Stimulated activated CD4-positive, alpha-beta T cell treated with anti-CD3 and anti-CD28 coated beads, Interleukin-1b, Interleukin-23, amount 100 ng/mL, for 48 hours (primary cell): ENCODE data around the gene PCNX4.

Source experiments
- DNase-seq: peaks from one replicate; pipeline ENCODE4 v3.0.0-alpha.2; 2020

The PCNX4 gene

DNA sequence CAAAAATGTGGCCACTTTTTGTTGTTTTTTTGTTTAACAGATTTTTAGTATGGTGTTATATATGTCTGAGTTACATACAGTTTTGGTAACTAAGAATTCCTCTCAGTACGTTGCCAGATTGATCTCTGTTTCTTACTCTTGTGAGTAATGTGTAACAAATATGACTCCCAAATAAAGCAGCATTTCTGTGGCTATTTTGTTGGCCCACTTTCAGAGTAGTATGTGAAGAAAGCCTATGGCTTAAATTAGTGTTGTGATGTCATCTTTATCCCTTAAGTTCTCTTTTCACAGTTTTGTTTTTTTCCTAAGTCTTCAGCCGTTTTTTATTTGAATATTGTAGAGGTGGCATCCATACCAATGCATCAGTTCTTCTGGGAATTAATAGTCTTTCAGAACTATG lies 10.7 kb downstream of the PCNX4 start:
- no peak for DNase-seq

DNA sequence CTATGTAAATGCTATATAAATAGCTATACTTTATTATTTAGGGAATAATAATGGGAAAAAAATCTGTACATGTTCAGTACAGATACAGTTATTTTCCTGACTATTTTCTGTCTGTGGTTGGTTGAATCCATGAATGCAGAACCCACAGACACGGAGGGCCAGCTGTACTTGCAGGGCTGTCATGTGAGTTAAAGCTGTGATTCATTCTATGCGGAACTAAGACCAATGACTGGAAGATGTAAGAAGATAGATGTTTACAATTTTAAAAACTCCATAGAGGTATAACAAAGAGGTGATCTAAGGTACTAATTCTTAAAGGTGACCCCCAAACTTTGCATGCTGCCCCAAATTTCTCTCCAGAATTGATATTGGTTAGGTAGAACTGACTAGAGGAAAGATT lies 14.6 kb downstream of the PCNX4 start:
- DNase-seq = no peak

DNA sequence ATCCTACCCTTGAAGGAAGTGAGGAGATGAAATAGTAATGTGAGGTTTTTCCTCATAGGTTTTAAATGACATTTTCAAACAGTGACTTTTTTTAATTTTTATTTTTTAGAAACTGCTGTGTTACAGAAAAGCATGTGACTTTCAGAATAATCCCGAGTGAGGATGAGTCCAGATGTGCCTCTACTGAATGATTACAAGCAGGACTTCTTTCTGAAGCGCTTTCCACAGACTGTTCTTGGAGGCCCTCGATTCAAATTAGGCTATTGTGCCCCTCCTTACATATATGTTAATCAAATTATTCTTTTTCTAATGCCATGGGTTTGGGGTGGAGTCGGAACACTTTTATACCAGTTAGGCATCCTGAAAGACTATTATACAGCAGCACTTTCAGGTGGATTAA lies 15.8 kb downstream of the PCNX4 start:
- DNase-seq = no peak

DNA sequence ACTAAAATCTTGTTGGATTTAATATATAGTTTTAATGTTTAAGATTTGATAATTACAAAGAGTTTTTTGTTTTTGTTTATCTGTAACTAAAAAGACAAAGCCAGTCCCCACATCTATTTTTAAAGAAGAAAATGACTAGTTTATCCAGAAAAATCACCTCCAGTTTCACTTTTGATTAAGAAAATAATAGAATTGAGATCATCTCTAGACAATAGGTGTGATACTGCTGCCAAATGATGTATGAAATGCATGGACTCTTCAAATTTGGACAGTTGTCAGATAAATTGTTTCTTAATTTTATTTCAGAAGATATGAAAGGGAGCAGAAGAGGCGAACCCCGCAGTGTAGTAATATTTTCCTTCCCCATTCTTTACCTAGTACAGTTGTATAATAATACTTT lies 20.0 kb downstream of the PCNX4 start:
- DNase-seq = no peak

DNA sequence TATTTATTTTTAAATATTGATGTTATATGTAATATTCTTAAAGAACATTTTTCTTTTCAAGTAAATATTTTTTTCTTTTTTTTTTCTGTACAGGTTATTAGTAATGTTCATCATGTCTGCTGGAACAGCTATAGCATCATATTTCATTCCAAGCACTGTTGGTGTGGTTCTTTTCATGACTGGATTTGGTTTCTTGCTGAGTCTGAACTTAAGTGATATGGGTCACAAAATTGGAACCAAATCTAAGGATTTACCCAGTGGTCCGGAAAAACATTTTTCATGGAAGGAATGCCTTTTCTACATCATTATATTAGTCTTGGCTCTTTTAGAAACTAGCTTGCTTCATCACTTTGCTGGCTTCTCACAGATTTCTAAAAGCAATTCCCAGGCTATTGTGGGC lies 23.2 kb downstream of the PCNX4 start:
- DNase-seq = no peak

DNA sequence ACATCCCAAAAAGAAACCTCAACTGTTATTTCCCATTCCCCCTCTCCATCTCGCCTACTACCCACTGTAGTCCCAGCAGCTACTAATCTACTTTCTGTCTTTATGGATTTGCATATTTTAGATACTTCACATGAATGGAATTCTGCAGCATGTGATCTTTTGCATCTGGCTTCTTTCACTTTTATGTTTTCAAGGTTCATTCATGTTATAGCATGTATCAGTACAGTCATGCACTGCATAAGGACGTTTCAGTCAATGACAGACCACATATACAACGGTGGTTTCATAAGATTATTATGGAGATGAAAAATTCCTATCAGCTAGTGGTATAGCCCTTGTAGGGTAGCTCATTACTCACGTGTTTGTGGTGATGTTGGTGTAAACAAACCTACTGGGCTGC lies 24.5 kb downstream of the PCNX4 start:
- DNase-seq = no peak

DNA sequence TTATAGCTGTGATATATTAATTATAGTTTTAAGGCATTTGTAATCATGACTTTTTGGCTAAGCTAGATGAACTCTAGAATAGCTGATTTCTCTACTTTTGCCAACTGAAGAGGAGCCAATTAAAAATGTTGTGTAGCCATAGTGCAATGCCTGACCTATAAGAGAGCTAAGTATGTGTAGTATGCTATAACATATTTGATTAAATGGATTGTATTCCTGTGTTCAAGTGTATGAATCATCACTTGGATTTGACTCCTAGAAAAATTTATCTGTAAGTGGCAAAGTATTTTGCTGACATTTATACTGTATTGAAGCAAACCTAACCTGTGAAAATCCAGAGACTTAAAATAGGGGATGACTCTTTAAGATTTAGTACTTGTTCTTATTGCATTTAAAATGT lies 34.2 kb downstream of the PCNX4 start:
- DNase-seq = no peak

DNA sequence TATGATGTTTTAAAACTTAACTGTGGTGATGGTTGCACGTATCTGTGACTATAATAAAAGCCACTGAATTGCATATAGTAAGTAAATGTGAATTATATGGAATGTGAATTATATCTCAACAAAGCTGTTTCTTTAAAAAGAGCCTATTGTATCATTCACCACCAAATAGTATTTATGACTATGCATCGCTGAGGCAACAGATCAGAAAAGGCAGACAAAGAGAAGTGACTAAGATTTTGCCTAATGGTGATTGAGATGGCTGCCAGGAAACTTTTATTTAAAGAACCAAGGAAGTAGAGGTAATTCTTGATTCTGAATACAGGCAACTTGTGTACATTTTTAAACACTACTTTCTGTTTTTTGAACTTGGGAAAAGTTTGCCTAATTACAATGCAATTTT lies 41.8 kb downstream of the PCNX4 start:
- DNase-seq = no peak

DNA sequence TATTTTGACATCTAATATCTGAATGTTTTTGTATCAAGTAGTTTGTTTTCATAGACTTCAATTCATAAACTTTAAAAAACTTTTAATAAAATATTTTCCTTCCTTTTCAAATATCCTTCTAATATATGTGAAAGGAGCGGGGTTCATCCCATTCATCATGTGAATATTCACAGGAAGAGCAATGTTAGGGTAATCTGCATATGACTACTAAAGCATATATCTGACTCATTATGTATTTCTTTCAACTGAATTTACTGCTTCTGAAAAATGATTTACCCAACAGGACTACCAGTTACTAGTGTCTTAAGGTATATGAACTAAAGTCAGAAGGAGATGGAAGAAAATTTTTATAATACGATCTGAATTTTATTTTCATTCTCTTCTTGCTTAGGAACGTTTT lies 43.0 kb downstream of the PCNX4 start:
- no peak for DNase-seq

DNA sequence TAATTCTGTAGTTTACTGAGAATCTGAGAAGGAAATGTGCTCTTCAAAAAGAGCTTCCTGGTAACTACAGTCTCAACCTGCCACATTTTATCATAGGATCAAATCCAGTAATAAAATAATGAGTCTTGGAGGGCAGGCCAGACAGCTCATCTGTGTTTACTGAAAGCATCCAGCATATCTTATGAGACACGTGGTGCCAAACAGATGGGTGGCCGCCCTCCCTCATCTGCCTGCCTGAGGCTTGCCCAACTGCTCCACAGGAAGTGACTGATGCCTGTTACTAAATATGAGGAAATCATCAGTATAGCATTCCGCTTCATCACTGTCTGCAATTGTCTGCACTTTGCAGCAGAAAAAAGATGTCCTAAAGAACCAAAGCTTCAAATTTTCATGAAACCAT lies 60.0 kb downstream of the PCNX4 start:
- DNase-seq = peak; percentile 75

DNA sequence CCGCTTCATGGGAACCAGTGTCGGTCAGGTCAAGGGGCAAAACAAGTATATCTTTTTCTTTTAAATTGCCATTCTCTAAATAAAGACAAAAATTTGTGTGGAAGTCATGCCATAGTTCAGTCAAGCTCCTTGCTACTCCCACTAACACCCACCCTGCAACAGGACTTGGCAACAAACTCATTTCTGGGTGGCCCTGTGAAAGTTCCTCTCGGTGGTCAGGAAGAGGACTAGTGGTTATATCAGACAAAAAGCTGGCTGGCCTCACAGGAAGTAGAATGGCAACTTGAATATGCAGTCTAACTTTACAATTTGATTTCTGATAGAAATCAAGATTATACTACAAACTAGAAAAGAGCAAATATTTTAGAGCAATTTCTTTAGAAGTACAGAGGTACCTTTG lies 62.3 kb downstream of the PCNX4 start:
- DNase-seq = no peak

DNA sequence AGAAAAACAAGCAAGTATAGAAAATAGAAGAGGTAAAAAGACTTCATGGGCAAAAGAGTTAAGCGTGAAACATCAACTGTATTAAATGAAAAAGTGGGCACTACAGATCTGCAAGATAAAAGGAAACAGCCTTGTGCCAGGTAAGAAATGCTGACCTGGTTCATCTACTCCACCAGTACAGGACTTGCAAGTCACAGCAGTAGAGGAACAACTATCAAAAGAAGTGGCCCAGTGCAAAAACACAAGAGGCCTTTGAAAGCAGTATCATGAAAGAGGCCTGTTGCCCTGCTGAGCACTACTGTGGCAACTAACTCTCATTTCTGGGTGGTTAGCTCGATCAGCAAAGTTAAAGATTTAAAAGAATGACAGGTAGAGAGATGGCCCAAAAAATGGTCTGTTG lies 62.9 kb downstream of the PCNX4 start:
- DNase-seq = no peak

DNA sequence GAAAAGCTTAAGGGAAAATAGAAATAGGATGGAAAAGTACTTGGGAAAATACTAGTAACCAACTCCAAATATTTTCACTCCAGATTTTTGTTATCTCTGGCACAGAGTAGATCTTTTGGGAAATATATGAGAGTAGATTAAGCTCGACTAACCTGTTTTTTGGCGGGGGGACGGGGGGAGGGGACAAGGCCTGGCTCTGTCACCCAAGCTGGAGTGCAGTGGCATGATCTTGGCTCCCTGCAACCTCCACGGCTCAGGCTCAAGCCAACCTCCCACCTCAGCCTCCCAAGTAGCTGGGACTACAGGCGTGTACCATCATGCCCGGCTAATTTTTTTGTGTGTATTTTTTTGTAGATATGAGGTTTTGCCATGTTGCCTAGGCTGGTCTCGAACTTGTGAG lies 68.7 kb downstream of the PCNX4 start:
- no peak for DNase-seq

DNA sequence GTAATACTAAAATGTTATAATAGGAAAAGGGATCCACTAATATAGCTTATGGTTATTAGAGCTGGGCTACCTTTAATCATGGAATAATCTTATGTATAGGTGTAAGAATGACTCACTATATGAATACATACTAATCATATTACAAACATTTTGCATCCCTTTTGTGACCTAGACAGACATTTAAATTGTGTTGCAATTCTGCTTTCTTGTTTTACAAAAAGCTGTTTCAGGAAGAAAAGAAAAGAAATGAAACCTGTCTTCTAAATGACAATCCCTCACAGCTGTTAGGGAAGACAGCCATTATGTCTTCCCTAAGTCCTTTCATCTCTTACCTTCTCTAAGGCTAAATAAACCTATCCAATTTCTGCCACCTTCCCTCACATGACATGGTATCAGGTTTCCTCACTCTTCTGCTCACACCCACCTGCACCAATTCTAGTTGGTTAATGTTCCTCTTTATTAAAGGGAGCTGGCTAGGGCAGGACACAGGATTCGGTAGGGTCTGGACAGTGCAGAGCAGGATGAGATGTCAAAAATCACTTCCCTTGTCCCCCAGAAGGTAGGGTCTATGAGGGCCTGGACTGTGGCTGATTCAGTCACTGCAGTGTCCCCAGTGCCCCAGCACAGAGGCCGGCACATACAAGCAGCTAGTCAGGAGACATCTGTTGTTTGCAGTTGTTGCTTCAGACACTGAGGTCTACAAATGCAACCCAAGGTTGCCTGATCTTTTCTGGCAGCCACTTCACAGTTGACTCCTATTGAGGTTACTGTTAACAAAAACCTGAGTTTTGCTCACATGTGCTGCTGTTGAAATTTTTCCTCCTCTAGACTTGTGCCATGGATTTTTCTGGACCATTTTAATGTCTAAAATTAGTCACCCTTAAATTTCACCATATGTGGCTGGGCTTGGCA lies 69.7 kb downstream of the PCNX4 start:
- DNase-seq = no peak

DNA sequence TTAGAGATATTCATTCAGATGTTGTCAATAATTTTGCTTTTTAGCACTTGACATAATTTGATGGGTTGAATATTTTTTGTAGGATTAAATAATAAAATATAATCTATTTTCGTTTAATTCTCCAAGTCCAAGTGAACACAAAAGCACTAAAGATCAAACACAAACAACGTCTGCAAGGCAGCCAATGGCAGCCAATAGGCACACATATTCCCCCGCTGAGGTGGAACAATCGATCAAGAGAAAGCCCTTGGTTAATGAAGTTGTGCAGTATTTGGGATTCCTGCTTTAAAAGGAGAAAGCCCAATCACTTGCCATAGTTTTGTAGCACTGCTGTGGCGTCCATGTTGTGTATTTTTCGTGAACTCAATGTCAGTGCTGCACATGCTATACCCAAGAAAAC lies 72.0 kb downstream of the PCNX4 start:
- DNase-seq = no peak

DNA sequence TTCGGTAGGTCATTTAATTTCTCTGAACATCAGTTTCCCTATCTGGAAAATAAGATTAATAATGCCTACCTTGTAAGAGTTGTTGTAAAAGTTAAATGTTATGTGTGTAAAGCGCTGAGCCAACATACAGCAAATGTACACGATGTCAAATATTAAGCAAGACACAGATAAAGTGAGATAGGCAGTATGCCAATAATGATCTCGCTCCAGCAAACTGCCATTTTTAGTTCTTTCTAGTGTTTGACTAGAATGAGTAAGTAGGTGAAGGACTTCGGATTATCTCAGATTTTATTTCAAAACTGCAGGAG lies 72.6 kb downstream of the PCNX4 start:
- DNase-seq = no peak

DNA sequence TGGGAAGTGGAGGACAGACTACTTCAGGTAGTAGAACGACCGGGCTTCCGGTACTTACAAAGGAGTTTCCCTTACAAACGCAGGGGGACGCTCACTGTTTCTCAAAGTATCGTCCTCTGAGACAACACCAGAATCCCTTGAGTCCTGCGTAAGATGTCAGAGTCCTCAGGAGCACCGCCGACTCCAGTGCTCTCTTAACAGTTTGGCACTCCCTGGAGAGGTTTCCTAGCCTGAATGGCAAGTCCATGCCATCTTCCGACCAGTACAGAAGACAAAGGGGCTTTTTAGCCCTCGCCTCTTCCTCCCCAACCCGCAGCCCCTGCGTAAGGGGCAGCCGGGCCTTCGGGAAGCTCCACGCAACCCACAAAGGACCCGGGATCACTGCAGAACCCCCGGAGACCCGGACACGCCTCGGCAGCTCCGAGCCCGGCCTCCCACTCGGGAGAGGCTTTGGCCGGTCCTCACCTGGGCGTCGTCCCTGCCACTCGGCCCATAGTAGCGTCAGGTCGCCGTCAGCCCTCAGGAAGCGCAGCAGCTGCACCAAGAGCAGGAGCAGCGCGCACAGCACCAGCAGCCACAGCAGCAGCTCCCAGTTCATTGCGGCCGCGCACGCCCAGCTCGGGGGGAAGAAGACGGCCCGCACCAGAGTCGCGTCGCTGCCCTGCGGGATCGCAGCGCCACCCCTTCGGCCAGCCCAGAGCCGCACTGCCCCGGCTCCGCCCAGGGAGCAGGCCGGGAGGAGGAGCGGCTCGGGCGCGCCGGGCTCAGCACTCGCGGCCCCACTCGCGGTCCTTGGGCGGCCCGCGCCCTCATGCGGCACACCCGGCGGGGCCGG lies 73.2 kb downstream of the PCNX4 start, which contains the start of gene DHRS7:
Gene DHRS7, minus strand, starts transcription at position 687 of the 835 bp plus-strand sequence. Its CDS starts 89 bp downstream, at position 598.
- peak; percentile 64 for DNase-seq

DNA sequence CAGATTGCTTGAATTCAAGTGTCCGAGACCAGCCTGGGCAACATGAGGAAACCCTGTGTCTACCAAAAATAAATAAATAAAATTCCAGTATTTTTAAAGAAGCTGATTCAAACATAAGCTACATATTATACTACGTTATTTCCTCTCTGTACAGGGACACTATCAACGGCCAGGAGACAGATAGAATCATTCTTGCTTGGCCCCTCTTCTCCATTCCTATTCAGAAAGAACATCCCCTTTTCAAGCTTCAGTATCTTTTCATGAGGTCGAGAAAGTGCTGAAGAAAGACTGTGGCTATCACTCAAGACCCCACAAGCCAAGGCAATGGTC lies 73.8 kb downstream of the PCNX4 start:
- no peak for DNase-seq

DNA sequence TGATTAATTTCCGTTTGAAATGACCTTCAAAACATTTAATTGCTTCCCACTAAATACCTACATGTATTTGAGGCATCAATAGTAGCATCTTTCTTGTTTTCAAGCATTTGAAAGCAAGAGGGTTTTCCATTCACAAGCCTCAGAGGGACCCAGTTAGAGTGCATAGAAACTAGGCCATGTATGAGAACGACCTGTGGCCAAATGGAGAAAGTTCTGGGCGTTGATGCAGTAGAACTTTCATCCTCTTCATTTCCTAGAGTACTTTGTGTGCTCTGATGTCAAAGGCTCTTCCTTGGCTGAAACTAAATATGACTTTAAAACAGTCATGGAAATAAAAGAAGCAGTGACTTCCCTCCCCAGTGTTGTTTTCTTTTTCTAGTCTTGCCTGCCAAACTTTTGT lies 74.4 kb downstream of the PCNX4 start:
- no peak for DNase-seq

DNA sequence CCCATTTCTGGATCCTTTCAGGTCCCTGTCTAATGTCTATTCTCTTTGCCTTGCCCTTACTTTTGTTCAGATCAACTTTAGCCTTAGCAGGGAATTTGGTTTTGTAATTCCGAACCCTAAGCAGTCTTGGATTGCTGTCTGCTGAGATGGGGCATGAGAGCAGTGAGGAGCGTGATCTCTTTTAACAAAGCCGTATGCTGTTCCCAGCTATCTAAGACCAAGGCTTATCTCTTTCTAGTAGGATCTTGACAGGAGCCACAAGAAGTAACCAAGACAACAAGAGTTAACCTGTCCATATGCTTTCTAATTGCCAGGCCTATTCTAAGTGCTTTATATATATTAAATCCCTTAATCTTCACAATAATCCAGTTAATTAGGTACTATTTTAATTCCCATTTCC lies 78.0 kb downstream of the PCNX4 start:
- no peak for DNase-seq

DNA sequence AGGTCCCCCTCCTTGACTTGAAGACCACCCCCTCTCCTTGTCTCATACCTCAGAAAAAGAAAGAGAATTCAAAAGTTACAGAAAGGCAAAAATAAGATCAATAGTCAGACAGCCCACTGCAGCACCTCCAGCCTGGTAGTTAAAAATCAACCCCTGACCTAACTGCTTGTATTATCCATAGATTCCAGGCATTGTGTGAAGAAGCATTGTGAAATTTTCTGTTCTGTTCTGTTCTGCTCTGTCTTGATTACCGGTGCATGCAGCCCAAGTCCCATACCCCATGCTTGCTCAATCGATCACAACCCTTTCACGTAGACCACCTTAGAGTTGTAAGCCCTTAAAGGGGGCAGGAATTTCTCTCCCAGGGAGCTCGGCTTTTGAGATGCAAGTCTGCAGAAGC lies 79.2 kb downstream of the PCNX4 start:
- DNase-seq = no peak

DNA sequence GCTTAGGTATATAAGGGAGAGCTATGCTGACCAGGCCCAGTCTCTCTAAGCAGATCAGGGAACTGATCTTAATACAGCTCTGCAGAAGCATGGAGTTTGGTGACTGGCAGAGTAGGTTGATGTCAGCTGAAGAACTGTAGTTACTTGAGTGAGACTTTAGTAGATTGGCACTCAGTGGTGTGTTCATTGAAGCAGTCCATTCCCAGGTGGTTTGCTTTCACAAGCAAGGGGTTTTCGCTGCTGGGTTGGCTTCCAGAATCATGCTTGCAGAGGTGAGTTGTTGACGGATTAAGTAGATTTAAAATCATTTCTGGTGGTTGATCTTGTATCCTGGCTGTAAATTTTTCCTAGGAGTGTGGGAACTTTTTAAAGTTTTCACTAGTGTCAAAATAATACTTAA lies 80.0 kb downstream of the PCNX4 start:
- no peak for DNase-seq

DNA sequence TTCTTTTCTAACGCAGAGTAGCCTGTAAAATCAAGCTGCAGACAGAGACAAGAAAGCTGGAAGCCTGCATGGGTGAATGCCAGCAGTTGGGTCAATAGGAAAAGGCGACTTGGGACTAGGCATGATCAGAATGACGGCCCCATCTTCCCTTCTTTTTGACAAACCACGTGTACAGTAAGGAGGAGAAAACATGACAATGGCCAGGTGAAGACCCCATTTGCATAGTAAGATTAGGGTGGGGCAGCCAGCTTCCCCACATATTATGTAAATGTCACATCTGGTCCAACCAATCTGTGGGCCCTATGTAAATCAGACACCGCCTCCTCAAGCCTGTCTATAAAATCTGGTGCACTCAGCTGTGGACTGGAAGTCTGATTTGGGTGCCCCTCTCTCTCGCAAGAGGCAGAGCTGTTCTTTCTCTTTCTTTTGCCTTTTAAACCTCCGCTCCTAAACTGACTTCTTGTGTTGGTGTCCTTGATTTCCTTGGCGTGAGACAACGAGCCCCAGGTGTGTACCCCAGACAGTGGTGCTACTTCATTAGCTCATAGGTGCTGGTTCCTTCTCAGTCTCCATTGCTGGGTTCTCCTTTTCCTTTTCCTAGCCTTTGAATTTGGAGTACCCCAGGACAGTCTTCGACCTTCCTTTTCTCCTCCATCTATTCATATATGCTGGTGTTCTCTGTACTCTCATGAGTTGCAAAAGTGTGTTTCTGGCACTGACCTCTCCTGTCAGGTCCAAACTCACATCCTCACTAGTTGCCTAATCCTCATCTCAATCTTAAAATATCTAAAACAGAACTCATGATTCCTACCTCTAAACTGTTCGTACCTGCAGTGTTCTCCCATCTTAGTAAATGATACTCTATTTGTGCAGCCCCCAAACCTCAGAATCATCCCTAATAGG lies 82.9 kb downstream of the PCNX4 start:
- no peak for DNase-seq
